ENCODE results near the gene CEND1.

The CEND1 gene

GRCh38 chr11:769887-770641 is 19.8 kb downstream of the CEND1 start:
- intact Hi-C loops (cut with DNase I), result loop anchor here (10.0 kb wide), 1 partner anchor 105 kb away; no protein-coding TSS in a partner anchor
- no peak for DNase-seq

- intact Hi-C loops (cut with DNase I), result loop anchor here (10.0 kb wide), 1 partner anchor 102 kb away; no protein-coding TSS in a partner anchor
- peak in 1 of 10 donors; percentile 71 for DNase-seq
These were observed 22.7 kb downstream of the CEND1 start for GRCh38 chr11:767238-767637.

- no peak for DNase-seq
- intact Hi-C loops (cut with DNase I), result loop anchor here (10.0 kb wide), 1 partner anchor 102 kb away; no protein-coding TSS in a partner anchor
These were observed 23.0 kb downstream of the CEND1 start for GRCh38 chr11:766936-767210.

DNA sequence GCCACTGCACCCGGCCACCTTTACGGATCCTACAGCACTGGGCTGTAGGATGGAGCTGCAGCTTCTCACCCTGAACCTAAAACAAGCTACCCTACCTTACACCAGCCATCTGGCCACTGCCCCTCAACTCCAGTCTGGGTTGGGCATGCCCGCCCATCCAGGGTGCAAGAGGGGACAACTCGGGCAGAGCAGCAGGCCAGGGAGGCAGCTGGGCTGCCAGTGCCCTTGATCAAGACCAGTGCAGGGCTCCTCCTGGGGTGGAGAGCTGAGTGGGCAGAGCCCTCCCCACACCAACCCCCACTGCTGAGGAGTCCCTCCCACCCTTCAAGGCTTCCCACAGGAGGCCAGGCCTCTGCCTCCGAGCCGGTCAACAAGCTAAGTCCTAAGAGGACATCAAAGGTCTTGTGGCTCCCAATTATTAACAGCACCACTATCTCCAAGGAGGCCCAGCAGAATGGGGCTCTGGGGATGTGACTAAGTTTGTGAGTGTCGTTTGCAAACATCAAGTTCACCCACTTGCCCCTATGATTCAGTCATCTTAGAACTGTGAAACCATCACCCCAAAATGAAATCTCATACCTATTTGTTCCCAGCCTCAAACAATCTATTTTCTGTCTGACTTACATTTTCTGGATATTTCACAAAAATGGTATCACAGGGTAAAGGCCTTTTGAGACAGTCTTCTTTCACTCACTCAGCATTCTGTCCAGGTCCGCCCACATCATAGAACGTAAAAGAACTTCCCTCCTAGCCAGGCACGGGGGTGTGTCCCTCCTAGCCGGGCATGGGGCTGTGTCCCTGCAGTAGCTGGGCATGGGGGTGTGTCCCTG is 23.6 kb downstream of the CEND1 start:
- intact Hi-C loops (cut with DNase I), result loop anchor here (10.0 kb wide), 1 partner anchor 102 kb away; no protein-coding TSS in a partner anchor
- no peak for DNase-seq

- intact Hi-C loops (cut with DNase I), result loop anchor here (10.0 kb wide), 1 partner anchor 101 kb away; no protein-coding TSS in a partner anchor
- DNase-seq, result no peak
These were observed 24.1 kb downstream of the CEND1 start for GRCh38 chr11:765802-766091.

DNA sequence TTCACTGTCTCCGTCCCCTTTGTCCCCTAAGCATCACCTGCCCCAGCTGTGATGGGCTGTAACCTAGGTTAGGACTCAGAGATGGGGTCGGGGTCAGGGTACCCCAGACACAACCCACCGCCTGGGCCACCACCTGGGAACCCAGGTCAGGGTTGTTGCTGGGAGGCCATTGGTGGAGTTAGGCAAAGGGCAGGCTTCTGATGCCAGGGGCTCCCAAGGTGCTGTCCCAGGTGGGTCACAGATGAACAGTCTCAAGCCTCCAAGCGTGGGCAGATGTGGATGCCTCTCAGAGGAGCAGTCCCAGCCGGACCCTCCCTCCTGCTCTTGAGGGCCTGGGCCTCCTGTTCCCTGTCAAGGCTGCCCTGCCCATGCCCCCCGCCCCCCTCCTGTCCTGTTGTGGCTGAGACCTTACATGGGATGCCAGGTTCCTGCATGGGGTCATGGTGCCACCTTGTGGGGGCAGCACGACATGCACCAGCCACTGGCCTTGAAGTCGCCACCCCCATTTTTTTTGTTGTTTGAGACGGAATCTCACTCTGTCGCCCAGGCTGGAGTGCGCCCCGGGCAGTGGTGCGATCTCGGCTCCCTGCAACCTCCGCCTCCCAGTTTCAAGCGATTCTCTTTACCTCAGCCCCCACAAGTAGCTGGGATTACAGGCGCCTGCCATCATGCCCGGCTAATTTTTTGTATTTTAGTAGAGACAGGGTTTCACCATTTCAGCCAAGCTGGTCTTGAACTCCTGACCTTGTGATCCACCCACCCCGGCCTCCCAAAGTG is 24.7 kb downstream of the CEND1 start:
- DNase-seq, result peak in 6 of 10 donors; percentile 56 to 95 (median 70)
- intact Hi-C loops (cut with DNase I), result loop anchor here (10.0 kb wide), 1 partner anchor 100 kb away; no protein-coding TSS in a partner anchor

DNA sequence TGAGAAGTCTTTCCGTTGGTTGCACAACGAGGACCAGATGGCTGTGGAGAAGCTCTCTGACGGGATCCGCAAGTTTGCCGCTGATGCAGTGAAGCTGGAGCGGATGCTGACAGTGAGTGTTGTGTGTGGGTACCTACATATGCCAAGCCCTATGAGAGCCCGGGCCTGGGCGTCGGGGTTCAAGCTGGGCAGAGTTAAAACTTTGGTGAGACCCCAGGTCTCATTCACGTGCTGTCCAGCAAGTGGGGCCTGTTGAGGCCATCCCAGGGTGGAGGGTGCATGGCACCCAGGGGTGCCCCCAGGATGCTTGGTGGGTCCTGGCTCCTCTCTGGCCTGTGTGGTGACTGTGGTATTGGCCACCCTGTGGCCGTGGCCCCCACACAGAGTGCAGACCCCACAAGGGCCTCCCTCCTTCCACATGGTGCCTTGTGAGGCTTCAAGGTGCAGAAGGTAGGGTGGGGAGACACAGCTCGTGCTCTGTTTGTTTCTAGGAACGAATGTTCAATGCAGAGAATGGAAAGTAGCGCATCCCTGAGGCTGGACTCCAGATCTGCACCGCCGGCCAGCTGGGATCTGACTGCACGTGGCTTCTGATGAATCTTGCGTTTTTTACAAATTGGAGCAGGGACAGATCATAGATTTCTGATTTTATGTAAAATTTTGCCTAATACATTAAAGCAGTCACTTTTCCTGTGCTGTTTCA is 25.4 kb downstream of the CEND1 start:
- intact Hi-C loops (cut with DNase I), result loop anchor here (5.0 to 10.0 kb wide), 2 partner anchors 37 to 100 kb away; no protein-coding TSS in a partner anchor
- peak in 2 of 10 donors; percentile 74 to 83 for DNase-seq

- DNase-seq, result no peak
- intact Hi-C loops (cut with DNase I), result loop anchor here (5.0 to 10.0 kb wide), 2 partner anchors 36 to 99 kb away; no protein-coding TSS in a partner anchor
These were observed 26.2 kb downstream of the CEND1 start for GRCh38 chr11:763549-764321.

DNA sequence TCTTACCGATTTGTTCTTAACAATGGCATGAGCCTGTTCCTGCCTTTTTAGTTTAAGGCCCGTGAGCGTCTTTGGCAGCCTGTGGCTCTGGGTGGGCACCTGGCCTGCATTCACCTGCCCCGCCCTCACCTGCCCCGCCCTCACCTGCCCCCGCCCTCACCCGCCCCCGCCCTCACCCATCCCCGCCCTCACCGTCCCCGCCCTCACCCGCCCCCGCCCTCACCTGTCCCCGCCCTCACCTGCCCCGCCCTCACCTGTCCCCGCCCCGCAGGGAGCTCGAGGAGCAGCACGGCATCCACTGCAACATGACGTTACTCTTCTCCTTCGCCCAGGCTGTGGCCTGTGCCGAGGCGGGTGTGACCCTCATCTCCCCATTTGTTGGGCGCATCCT is 26.8 kb downstream of the CEND1 start:
- DNase-seq, result no peak
- intact Hi-C loops (cut with DNase I), result loop anchor here (5.0 to 10.0 kb wide), 2 partner anchors 36 to 98 kb away; no protein-coding TSS in a partner anchor

- DNase-seq, result peak in 9 of 10 donors; percentile 65 to 97 (median 81)
These were observed 27.3 kb downstream of the CEND1 start for GRCh38 chr11:762421-763072.

GRCh38 chr11:761526-762108 is 28.3 kb downstream of the CEND1 start:
- DNase-seq, result no peak
- intact Hi-C loops (cut with DNase I), result loop anchor here (5.0 to 10.0 kb wide), 2 partner anchors 34 to 97 kb away; no protein-coding TSS in a partner anchor

More at GRCh38 chr11:762421-763072, 27.3 kb downstream of the CEND1 start:
- intact Hi-C loops (cut with DNase I), result loop anchor here (5.0 to 10.0 kb wide), 2 partner anchors 35 to 98 kb away; no protein-coding TSS in a partner anchor

GRCh38 chr11:760236-760635 is 29.7 kb downstream of the CEND1 start:
- no peak for DNase-seq
- intact Hi-C loops (cut with DNase I), result loop anchor here (5.0 to 10.0 kb wide), 2 partner anchors 33 to 95 kb away; no protein-coding TSS in a partner anchor

GRCh38 chr11:749731-750130 is 40.2 kb downstream of the CEND1 start:
- intact Hi-C loops (cut with DNase I), result no loop called here
- no peak for DNase-seq

- intact Hi-C loops (cut with DNase I), result no loop called here
- DNase-seq, result peak in 2 of 10 donors; percentile 40 to 86
These were observed 41.9 kb downstream of the CEND1 start for GRCh38 chr11:748007-748359.

DNA sequence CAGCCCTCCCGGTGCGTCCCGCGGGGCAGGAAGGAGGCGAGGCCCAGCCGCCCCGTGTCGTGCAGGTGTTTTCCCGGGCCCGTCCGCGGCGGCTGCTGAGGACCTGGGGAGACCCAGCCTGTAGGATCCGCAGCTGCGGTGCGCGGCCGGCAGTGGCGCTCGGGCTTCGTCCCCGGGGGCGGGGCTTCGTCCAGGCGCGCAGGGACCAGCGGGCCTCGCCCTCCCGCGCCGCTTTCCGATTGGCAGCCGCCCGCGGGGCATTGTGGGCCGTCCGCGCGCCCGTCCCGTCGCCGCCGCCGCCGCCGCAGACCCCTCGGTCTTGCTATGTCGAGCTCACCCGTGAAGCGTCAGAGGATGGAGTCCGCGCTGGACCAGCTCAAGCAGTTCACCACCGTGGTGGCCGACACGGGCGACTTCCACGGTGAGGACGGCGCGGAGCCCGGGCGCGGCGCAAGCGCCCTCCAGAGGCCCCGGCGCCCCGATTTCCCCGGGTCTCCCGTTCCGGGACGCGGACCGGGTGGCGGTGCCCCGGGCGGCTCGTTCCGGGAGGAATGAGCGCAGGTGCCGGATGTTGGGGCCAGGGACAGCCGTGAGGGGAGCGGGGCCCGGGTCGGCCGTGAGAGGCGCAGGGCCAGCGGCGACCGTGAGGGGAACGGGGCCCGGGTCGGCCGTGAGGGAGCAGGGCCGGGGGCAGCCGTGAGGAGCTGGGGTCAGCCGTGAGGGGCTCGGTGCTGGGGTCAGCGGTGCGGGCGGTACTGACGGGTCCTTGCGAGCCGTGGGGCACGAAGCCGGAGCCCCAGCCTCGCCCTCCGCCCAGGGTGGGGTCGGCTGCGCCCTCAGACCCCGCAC is 42.5 kb downstream of the CEND1 start, which contains the start of gene TALDO1:
TSS of gene TALDO1 (plus strand) at position 307 of the 849 bp plus-strand sequence. CDS start at position 325, 18 bp downstream.
- peak; percentile 88 to 99 (median 94) for DNase-seq
- intact Hi-C loops (cut with DNase I), result no loop called here

GRCh38 chr11:746289-747157 is 43.4 kb downstream of the CEND1 start:
- intact Hi-C loops (cut with DNase I), result no loop called here
- peak in 9 of 10 donors; percentile 51 to 94 (median 63) for DNase-seq

Data from posterior cingulate gyrus (tissue), 11 donors.